OCI-LY1 (cell line): Measurements from ENCODE around the gene BCR.

ENCODE experiments used
- H2AFZ ChIP-seq: fragments of 200-600 bp; sonication (generic), shearing (Covaris generic); 2 replicates; pipeline ENCODE4 v1.6.0; 2014; ENCODE audit warnings: antibody characterized with exemption, mild to moderate bottlenecking, low read length
- H3F3A ChIP-seq: fragments of 200-600 bp; sonication (generic), shearing (Covaris generic); 2 replicates; pipeline ENCODE4 v1.6.0; 2014; ENCODE audit warnings: mild to moderate bottlenecking, antibody characterized with exemption, low read length, moderate library complexity; ENCODE audit not compliant: insufficient read depth
- H3K27ac ChIP-seq: fragments of 200-600 bp; sonication (generic); 2 replicates; pipeline ENCODE4 v1.5.1; 2014; ENCODE audit warnings: low read length, mixed run types, mild to moderate bottlenecking, low read depth; ENCODE audit not compliant: poor library complexity, severe bottlenecking
- H3K27me3 ChIP-seq: fragments of 200-600 bp; sonication (generic); 2 replicates; pipeline ENCODE4 v1.6.0; 2014; ENCODE audit warnings: antibody characterized with exemption, mild to moderate bottlenecking, low read length, moderate library complexity; ENCODE audit not compliant: insufficient read depth
- H3K36me3 ChIP-seq: fragments of 200-600 bp; sonication (generic); 2 replicates; pipeline ENCODE4 v1.6.1; 2014; ENCODE audit warnings: mild to moderate bottlenecking, antibody characterized with exemption, low read length, moderate library complexity, mixed read lengths; ENCODE audit not compliant: insufficient read depth
- H3K4me1 ChIP-seq: fragments of 200-600 bp; sonication (generic); 2 replicates; pipeline ENCODE4 v1.5.1; 2014; ENCODE audit warnings: mild to moderate bottlenecking, low read length, moderate library complexity; ENCODE audit not compliant: insufficient read depth, severe bottlenecking
- H3K4me2 ChIP-seq: fragments of 200-600 bp; sonication (generic), shearing (Covaris generic); 2 replicates; pipeline ENCODE4 v1.6.1; 2014; ENCODE audit warnings: low read length
- H3K4me3 ChIP-seq: fragments of 200-600 bp; sonication (generic); 2 replicates; pipeline ENCODE4 v1.5.1; 2014; ENCODE audit warnings: low read length, low read depth, mild to moderate bottlenecking, mixed read lengths; ENCODE audit not compliant: poor library complexity, severe bottlenecking
- H3K79me2 ChIP-seq: fragments of 200-600 bp; shearing (Covaris generic); 2 replicates; pipeline ENCODE4 v1.6.1; 2016; ENCODE audit warnings: mixed run types, low read length, mixed read lengths; ENCODE audit not compliant: insufficient read depth
- H3K9ac ChIP-seq: fragments of 200-600 bp; sonication (generic), shearing (Covaris generic); 2 replicates; pipeline ENCODE4 v1.6.1; 2014; ENCODE audit warnings: mild to moderate bottlenecking, low read length, mixed read lengths
- H3K9me2 ChIP-seq: fragments of 200-600 bp; sonication (generic), shearing (Covaris generic); 2 replicates; pipeline ENCODE4 v1.6.1; 2014; ENCODE audit warnings: low read depth, mild to moderate bottlenecking, low read length, mixed read lengths
- H3K9me3 ChIP-seq: fragments of 200-600 bp; shearing (Covaris generic); 2 replicates; pipeline ENCODE4 v1.6.1; 2014; ENCODE audit warnings: low read length, mixed read lengths
- H4K20me1 ChIP-seq: fragments of 200-600 bp; sonication (generic), shearing (Covaris generic); 2 replicates; pipeline ENCODE4 v1.6.0; 2016; ENCODE audit warnings: mild to moderate bottlenecking, low read length; ENCODE audit not compliant: insufficient read depth
- CTCF ChIP-seq: fragments of 200-600 bp; sonication (generic), shearing (Covaris generic); IDR thresholded peaks from 2 replicates; pipeline ENCODE4 v1.5.1; 2017; ENCODE audit warnings: mild to moderate bottlenecking, antibody characterized with exemption, low read length, moderate library complexity, mixed read lengths
- EZH2 ChIP-seq: fragments of 200-600 bp; sonication (generic), shearing (Covaris generic); IDR thresholded peaks from 2 replicates; pipeline ENCODE4 v1.8.0; 2017; ENCODE audit warnings: borderline replicate concordance, mixed run types, mild to moderate bottlenecking, antibody characterized with exemption, low read length, moderate library complexity, mixed read lengths

The BCR gene

DNA sequence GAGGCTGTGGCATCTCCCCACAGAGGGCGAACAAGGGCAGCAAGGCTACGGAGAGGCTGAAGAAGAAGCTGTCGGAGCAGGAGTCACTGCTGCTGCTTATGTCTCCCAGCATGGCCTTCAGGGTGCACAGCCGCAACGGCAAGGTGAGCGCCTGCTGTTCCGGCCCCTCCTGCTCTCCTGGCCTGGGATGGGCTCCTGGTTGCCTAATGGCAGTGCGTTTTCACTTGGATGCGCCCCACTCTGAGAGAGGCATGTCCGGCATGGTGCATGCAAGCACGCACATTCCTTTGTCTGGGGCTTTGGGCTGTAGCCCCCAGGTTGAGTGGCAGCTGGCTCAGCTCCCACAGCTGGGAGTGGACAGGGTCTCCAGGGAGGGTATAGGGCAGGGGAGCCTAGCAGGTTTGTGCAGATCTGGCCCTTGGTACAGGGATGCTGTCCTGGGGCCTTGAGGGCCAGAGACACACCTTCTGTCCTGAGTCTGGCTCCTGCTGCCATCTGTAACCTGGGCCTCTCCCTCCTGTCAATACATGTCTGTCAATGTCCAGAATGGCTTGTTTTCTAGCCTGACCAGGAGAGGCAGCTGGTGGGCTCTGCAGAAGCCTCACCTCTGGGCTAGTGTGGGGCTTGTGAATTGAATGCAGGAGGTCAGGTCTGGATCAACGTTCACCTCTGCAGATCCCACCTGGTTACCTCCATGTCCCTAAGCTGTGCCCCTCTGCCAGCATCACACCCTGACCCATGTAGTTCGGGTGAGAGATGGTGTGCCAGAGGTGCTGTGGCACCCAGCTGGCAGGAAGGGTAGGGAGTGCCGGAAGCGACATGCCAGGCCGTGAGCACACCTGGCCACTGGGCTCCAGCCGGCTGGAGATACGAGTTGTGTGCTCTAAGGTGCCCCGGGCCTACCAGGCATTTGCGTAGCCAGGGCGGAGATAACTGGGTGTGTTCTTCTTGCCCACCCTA is 107.1 kb downstream of the BCR start:
- no peaks in the 10 kb centered on the region for H3K9me3 ChIP-seq
- peaks cover 97% of the 10 kb centered on the region for H3K36me3 ChIP-seq
- H3K79me2 ChIP-seq = no peaks in the 10 kb centered on the region
- no peaks in the 10 kb centered on the region for H3F3A ChIP-seq
- H3K9me2 ChIP-seq = no peaks in the 10 kb centered on the region
- H4K20me1 ChIP-seq = no peaks in the 10 kb centered on the region
- no peak overlapping the region for H3K9ac ChIP-seq
- no peak overlapping the region for H3K4me3 ChIP-seq
- H3K27me3 ChIP-seq = no peaks in the 10 kb centered on the region
- no peak overlapping the region for H2AFZ ChIP-seq
- no peaks in the 10 kb centered on the region for H3K4me1 ChIP-seq
- H3K27ac ChIP-seq = no peak overlapping the region
- no peak overlapping the region for H3K4me2 ChIP-seq
- TF ChIP-seq EZH2 = no peak
- no peak for TF ChIP-seq CTCF

DNA sequence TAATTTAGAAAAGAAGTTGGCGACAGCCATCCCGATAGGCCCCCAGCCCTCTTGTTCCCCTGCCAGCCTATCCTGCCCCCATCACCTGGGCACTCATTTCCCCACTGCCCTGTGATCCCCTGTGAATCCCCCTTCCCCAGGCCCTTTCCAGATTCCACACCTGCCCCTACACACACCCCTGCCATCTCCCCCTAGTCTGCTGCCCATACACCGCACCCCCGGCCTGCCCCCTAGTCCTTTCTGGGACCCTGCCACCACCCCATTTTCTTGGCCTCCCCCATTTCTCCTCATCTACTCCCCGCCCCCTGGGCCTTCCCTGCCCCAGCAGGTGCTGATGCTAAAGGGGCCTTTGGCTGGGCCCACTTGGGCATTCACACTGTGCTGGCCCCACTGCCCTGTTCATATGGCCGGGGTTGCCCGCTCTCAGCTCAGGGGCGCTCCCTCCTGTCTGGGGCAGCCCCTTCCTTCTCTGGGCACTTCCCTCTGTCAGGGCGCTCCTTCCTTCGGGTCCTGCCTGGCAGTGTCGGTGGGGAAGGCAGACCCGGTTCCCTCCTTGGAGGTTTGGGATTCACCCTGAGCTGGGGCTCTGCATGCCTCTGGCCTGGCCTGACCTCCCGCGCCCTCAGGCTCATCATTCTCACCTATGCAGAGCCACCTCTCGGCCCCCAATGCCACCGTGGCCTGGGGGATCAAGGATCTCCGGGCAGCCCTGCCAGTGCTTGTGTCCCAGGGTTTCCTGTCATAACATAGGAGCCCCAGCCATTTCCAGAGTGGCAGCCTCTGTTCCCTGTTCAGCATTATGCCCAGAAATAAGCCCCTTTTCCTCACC is 108.2 kb downstream of the BCR start:
- no peaks in the 10 kb centered on the region for H3F3A ChIP-seq
- no peaks in the 10 kb centered on the region for H3K9me3 ChIP-seq
- H3K9ac ChIP-seq = no peak overlapping the region
- H3K79me2 ChIP-seq = no peaks in the 10 kb centered on the region
- H3K4me2 ChIP-seq = no peak overlapping the region
- no peak overlapping the region for H2AFZ ChIP-seq
- H4K20me1 ChIP-seq = no peaks in the 10 kb centered on the region
- no peaks in the 10 kb centered on the region for H3K4me1 ChIP-seq
- no peaks in the 10 kb centered on the region for H3K27me3 ChIP-seq
- no peak overlapping the region for H3K27ac ChIP-seq
- no peaks in the 10 kb centered on the region for H3K9me2 ChIP-seq
- H3K4me3 ChIP-seq = no peak overlapping the region
- no peak for TF ChIP-seq EZH2
- TF ChIP-seq CTCF = no peak
- peaks cover 97% of the 10 kb centered on the region for H3K36me3 ChIP-seq

GRCh38 chr22:23289130-23289503 is 108.8 kb downstream of the BCR start:
- TF ChIP-seq CTCF (no peak), EZH2 (no peak)
- H3K4me2 ChIP-seq = no peak overlapping the region
- no peak overlapping the region for H3K4me3 ChIP-seq
- no peaks in the 10 kb centered on the region for H3K9me2 ChIP-seq
- no peak overlapping the region for H2AFZ ChIP-seq
- no peak overlapping the region for H3K27ac ChIP-seq
- no peaks in the 10 kb centered on the region for H3K79me2 ChIP-seq
- H3F3A ChIP-seq = no peaks in the 10 kb centered on the region
- no peaks in the 10 kb centered on the region for H3K4me1 ChIP-seq
- no peaks in the 10 kb centered on the region for H3K27me3 ChIP-seq
- peaks cover 97% of the 10 kb centered on the region for H3K36me3 ChIP-seq
- no peaks in the 10 kb centered on the region for H3K9me3 ChIP-seq
- no peak overlapping the region for H3K9ac ChIP-seq
- no peaks in the 10 kb centered on the region for H4K20me1 ChIP-seq
